Liver (tissue), 9 donors: ENCODE measurements around the gene TRIM46. TPM values are rescaled to one million over a fixed set of nuclear protein-coding genes. Genes with fewer than 3 reads are reported as not detected.
"Not testable (repeated sequence)": the region's sequence is repeated elsewhere in the genome, so short reads cannot be mapped to it uniquely, and the experiment has no call there.

ENCODE experiments used
- DNase-seq: peaks from one replicate; pipeline ENCODE4 v3.0.0-alpha.2; 2017; ENCODE audit warnings: low spot score
- H3K27ac ChIP-seq, 2 donors: one replicate each; pipeline ENCODE4 v1.7.0; 2013; ENCODE audit warnings: inconsistent platforms in 2 of 2, low read length in 2 of 2, control low read depth in 1 of 2, low read depth in 1 of 2, mild to moderate bottlenecking in 1 of 2
- H3K27me3 ChIP-seq, 4 donors: one replicate each; pipeline versions ENCODE4 v1.6.1 to v1.7.0; 2013; ENCODE audit warnings: low read length in 3 of 4, inconsistent platforms in 1 of 4, mild to moderate bottlenecking in 1 of 4, moderate library complexity in 1 of 4; ENCODE audit not compliant: control insufficient read depth in 4 of 4, insufficient read depth in 4 of 4
- H3K36me3 ChIP-seq, 4 donors: one replicate each; pipeline versions ENCODE4 v1.6.1 to v1.7.0; 2013; ENCODE audit warnings: low read length in 3 of 4, mild to moderate bottlenecking in 3 of 4, low read depth in 1 of 4, moderate library complexity in 1 of 4; ENCODE audit not compliant: control insufficient read depth in 4 of 4, insufficient read depth in 3 of 4
- H3K4me1 ChIP-seq, 4 donors: one replicate each; pipeline versions ENCODE4 v1.6.1 to v1.7.0; 2013; ENCODE audit warnings: low read length in 3 of 4, mild to moderate bottlenecking in 3 of 4, moderate library complexity in 1 of 4; ENCODE audit not compliant: control insufficient read depth in 4 of 4, insufficient read depth in 4 of 4
- H3K4me3 ChIP-seq, 3 donors: one replicate each; pipeline versions ENCODE4 v1.6.1 to v1.7.0; 2013; ENCODE audit warnings: low read length in 3 of 3, control low read depth in 1 of 3, low read depth in 1 of 3, mild to moderate bottlenecking in 1 of 3
- H3K9ac ChIP-seq, 2 donors: one replicate each; pipeline ENCODE4 v1.7.0; 2013; ENCODE audit warnings: low read length in 2 of 2, mild to moderate bottlenecking in 2 of 2, moderate library complexity in 2 of 2, control low read depth in 1 of 2, low read depth in 1 of 2
- H3K9me3 ChIP-seq, 4 donors: one replicate each; pipeline versions ENCODE4 v1.6.1 to v1.7.0; 2013; ENCODE audit warnings: low read length in 3 of 4; ENCODE audit not compliant: control insufficient read depth in 4 of 4
- EGR1 ChIP-seq, 2 donors: IDR thresholded peaks; 2 replicates each; pipeline ENCODE4 v1.6.1; 2016 to 2018; ENCODE audit warnings: antibody characterized with exemption in 2 of 2, low read depth in 2 of 2
- FOXA1 ChIP-seq: IDR thresholded peaks from 2 replicates; pipeline ENCODE4 v1.6.1; 2016; ENCODE audit warnings: antibody characterized with exemption
- FOXA2 ChIP-seq: IDR thresholded peaks from 2 replicates; pipeline ENCODE4 v1.6.1; 2016; ENCODE audit warnings: antibody characterized with exemption
- HNF4A ChIP-seq, 2 donors: conservative IDR thresholded peaks; 2 replicates each; pipeline ENCODE4 v1.6.1; 2016; ENCODE audit warnings: antibody characterized with exemption in 2 of 2, mild to moderate bottlenecking in 2 of 2
- HNF4G ChIP-seq: IDR thresholded peaks from 2 replicates; pipeline ENCODE4 v1.6.1; 2016; ENCODE audit warnings: antibody characterized with exemption
- JUND ChIP-seq, 2 donors: IDR thresholded peaks; 2 replicates each; pipeline ENCODE4 v1.6.1; 2016; ENCODE audit warnings: antibody characterized with exemption in 2 of 2
- NR2F2 ChIP-seq: IDR thresholded peaks from 2 replicates; pipeline ENCODE4 v1.6.1; 2016; ENCODE audit warnings: antibody characterized with exemption
- RAD21 ChIP-seq, 2 donors: IDR thresholded peaks; 2 replicates each; pipeline ENCODE4 v1.6.1; 2016; ENCODE audit warnings: antibody characterized with exemption in 2 of 2, mild to moderate bottlenecking in 2 of 2
- RXRA ChIP-seq, 2 donors: IDR thresholded peaks; 2 replicates each; pipeline ENCODE4 v1.6.1; 2017 to 2018; ENCODE audit warnings: antibody characterized with exemption in 2 of 2, mild to moderate bottlenecking in 1 of 2
- SP1 ChIP-seq: IDR thresholded peaks from 2 replicates; pipeline ENCODE4 v1.6.1; 2018; ENCODE audit warnings: antibody characterized with exemption, mild to moderate bottlenecking
- TAF1 ChIP-seq: conservative IDR thresholded peaks from 2 replicates; pipeline ENCODE4 v1.6.1; 2016; ENCODE audit warnings: antibody characterized with exemption, mild to moderate bottlenecking
- YY1 ChIP-seq: IDR thresholded peaks from 2 replicates; pipeline ENCODE4 v1.6.1; 2016; ENCODE audit warnings: antibody characterized with exemption, mild to moderate bottlenecking
- WGBS: extraction: QIAGEN DNeasy Blood & Tissue Kit; methylation state at CpG from one replicate; pipeline ENCODE4 v1.1.7; 2013; 5-methylcytosine and 5-hydroxymethylcytosine counted together
- polyA plus RNA-seq, 2 donors: library from polyadenylated mRNA; stranded (reverse) in 1 of 2; unstranded in 1 of 2; fragments of 200-250 nt in 1 of 2; fragments of >200 nt in 1 of 2; fragmentation: Nextera tagmentation in 1 of 2; extraction: Ambion mirVana in 1 of 2; gene quantifications; one replicate each; pipeline versions ENCODE4 v1.2.1 to v1.2.3, GENCODE V29; 2013 to 2015
- total RNA-seq, 2 donors: library from RNA; depleted of rRNA; stranded (reverse); fragments of >200 nt; gene quantifications; one replicate each; pipeline ENCODE4 v1.2.3, GENCODE V29; 2014
- TF ChIP-seq, protein P1 (sequence below): IDR thresholded peaks from 2 replicates; pipeline ENCODE4 v1.6.1; 2016; ENCODE audit warnings: antibody characterized with exemption, mild to moderate bottlenecking
- TF ChIP-seq, protein P2 (sequence below): fragments of 150-350 bp; IDR thresholded peaks from 2 replicates; pipeline ENCODE4 v1.5.1; 2017; ENCODE audit warnings: improper control_type of control experiment, low read depth, low read length; ENCODE audit not compliant: missing input control
- TF ChIP-seq, protein P3 (sequence below): IDR thresholded peaks from 2 replicates; pipeline ENCODE4 v1.6.1; 2016; ENCODE audit warnings: antibody characterized with exemption
- donor health status: healthy.
- donor health status: healthy.
- donor health status: healthy.
- donor health status: healthy.
- donor health status: healthy.

Gene TRIM46
- total and polyA plus RNA-seq, 4 donors: 0.07 to 0.17 (median 0.13) TPM

DNA sequence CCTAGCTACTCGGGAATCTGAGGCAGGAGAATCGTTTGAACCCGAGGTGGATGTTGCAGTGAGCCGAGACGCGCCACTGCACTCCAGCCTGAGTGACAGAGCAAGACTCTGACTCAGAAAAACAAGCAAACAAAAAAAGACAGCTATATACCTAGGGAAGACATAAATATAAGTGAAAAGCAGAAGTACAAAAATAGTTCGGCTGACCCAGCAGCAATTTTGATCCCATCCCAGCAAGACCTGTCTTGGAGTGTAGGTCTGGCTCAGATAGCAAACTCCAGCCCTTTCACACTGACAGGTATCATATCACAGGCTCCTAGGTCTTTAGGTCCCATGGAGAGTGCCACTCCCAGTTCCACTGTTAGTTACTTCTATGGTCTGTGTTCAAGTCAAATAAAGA lies 49.4 kb downstream of the TRIM46 start:
- TF ChIP-seq TAF1 (no peak), HNF4G (no peak), HNF4A (conservative IDR thresholded peaks at IDR 0.05) (no peak), EGR1 (IDR thresholded peaks at IDR 0.05; ENCODE audit: low read depth in 2 of 2) (no peak), FOXA2 (no peak), NR2F2 (no peak), SP1 (no peak), RXRA (IDR thresholded peaks at IDR 0.05) (no peak), JUND (IDR thresholded peaks at IDR 0.05) (no peak)
- TF ChIP-seq, protein P1, sequence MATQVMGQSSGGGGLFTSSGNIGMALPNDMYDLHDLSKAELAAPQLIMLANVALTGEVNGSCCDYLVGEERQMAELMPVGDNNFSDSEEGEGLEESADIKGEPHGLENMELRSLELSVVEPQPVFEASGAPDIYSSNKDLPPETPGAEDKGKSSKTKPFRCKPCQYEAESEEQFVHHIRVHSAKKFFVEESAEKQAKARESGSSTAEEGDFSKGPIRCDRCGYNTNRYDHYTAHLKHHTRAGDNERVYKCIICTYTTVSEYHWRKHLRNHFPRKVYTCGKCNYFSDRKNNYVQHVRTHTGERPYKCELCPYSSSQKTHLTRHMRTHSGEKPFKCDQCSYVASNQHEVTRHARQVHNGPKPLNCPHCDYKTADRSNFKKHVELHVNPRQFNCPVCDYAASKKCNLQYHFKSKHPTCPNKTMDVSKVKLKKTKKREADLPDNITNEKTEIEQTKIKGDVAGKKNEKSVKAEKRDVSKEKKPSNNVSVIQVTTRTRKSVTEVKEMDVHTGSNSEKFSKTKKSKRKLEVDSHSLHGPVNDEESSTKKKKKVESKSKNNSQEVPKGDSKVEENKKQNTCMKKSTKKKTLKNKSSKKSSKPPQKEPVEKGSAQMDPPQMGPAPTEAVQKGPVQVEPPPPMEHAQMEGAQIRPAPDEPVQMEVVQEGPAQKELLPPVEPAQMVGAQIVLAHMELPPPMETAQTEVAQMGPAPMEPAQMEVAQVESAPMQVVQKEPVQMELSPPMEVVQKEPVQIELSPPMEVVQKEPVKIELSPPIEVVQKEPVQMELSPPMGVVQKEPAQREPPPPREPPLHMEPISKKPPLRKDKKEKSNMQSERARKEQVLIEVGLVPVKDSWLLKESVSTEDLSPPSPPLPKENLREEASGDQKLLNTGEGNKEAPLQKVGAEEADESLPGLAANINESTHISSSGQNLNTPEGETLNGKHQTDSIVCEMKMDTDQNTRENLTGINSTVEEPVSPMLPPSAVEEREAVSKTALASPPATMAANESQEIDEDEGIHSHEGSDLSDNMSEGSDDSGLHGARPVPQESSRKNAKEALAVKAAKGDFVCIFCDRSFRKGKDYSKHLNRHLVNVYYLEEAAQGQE: no peak
- TF ChIP-seq, protein P2, sequence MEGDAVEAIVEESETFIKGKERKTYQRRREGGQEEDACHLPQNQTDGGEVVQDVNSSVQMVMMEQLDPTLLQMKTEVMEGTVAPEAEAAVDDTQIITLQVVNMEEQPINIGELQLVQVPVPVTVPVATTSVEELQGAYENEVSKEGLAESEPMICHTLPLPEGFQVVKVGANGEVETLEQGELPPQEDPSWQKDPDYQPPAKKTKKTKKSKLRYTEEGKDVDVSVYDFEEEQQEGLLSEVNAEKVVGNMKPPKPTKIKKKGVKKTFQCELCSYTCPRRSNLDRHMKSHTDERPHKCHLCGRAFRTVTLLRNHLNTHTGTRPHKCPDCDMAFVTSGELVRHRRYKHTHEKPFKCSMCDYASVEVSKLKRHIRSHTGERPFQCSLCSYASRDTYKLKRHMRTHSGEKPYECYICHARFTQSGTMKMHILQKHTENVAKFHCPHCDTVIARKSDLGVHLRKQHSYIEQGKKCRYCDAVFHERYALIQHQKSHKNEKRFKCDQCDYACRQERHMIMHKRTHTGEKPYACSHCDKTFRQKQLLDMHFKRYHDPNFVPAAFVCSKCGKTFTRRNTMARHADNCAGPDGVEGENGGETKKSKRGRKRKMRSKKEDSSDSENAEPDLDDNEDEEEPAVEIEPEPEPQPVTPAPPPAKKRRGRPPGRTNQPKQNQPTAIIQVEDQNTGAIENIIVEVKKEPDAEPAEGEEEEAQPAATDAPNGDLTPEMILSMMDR: no peak
- Histone ChIP-seq H3K4me3 (no peak overlapping the region), H3K4me1 (peaks cover 3 to 15% (median 10%) of the 10 kb centered on the region in 4 donors), H3K9me3 (no peaks in the 10 kb centered on the region), H3K9ac (no peak overlapping the region), H3K27me3 (no peaks in the 10 kb centered on the region), H3K36me3 (no peaks in the 10 kb centered on the region), H3K27ac (no peak overlapping the region)
- 81% methylated on average over 7 of the region's 7 CpGs for WGBS
- no peak for DNase-seq

DNA sequence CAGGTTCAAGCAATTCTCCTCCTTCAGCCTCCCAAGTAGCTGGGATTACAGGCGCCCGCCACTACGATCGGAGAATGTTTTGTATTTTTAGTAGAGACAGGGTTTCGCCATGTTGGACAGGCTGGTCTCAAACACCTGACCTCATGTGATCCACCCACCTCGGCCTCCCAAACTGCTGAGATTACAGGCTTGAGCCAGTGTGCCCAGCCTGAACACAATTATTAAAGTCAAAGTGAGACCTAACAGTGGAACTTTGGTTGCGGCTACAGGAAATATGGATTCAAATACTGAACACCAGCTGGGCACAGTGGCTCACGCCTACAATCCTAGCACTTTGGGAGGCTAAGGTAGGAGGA lies 51.7 kb downstream of the TRIM46 start:
- not testable (repeated sequence) for H3K27ac ChIP-seq, DNase-seq
- peaks cover 3 to 14% (median 8%) of the 10 kb centered on the region in 4 donors for H3K4me1 ChIP-seq

DNA sequence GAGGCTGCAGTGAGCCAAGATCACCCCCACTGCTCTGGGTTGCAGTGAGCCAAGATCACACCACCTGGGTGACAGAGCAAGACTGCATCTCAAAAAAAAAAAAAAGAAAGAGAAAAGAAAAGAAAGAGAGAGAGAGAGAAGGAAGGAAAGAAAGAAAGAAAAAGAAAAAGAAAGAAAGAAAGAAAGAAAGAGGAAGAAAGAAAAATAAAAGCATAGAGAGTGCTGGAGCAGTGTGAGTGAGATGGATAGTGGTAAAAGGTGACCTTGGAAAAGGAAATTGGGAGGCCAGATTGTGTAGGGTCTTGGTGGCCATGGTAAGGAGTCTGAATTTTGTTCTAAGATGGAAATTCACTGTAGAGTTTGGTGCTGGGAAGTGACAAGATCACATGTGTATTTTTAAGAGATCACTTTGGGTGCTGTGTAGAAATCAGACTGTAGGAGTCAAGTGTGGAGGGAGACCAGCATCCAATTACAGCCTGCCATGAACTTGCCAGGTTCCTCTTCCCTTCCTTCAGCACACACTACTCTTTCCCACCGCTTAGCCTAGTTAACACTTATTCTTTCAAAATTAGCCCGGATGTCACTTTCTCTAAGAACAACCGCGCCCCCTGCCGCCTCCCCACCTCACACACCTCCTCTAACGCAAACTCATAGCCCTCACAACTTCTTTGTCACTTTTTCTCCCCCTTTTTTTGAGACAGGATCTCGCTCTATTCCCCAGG lies 52.7 kb downstream of the TRIM46 start:
- TF ChIP-seq, protein P2: peak; percentile 51
- TF ChIP-seq, protein P1: no peak
- TF ChIP-seq, protein P3, sequence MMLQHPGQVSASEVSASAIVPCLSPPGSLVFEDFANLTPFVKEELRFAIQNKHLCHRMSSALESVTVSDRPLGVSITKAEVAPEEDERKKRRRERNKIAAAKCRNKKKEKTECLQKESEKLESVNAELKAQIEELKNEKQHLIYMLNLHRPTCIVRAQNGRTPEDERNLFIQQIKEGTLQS: no peak
- peak; percentile 67 to 71 for TF ChIP-seq RAD21 (IDR thresholded peaks at IDR 0.05)
- no peak for TF ChIP-seq FOXA1
- TF ChIP-seq TAF1: no peak
- no peak for TF ChIP-seq FOXA2
- TF ChIP-seq YY1: no peak
- no peaks in the 10 kb centered on the region for H3K9me3 ChIP-seq
- peak; percentile 80 for DNase-seq
- H3K27ac ChIP-seq: peak overlapping the region; percentile 81 to 83
- H3K4me3 ChIP-seq: peak overlapping the region; percentile 57 to 87 (median 79)
- H3K4me1 ChIP-seq: peaks cover 3 to 14% (median 8%) of the 10 kb centered on the region in 4 donors
- H3K36me3 ChIP-seq: no peaks in the 10 kb centered on the region
- H3K27me3 ChIP-seq: no peaks in the 10 kb centered on the region
- 3% methylated on average over 7 of the region's 7 CpGs for WGBS
- peak overlapping the region in 1 of 2 donors; percentile 87 for H3K9ac ChIP-seq

More for the DNA sequence above, 51.7 kb downstream of the TRIM46 start:
- not testable (repeated sequence) for H3K9me3 ChIP-seq, H3K4me3 ChIP-seq, H3K27me3 ChIP-seq, H3K36me3 ChIP-seq, H3K9ac ChIP-seq
- 97% methylated on average over 8 of the region's 8 CpGs for WGBS
